Body of pancreas (tissue), 4 donors: ENCODE data around the gene CKS1B.

Experiments used
- CTCF ChIP-seq, 7 experiments: fragments of 450-650 bp in 4 of 7; fragments of 200-600 bp in 3 of 7; sonication (generic) in 3 of 7; IDR thresholded peaks; one replicate each; pipeline ENCODE4 v1.5.1; 2016 to 2019; ENCODE audit warnings: antibody characterized with exemption in 7 of 7
- POLR2A ChIP-seq, 3 donors: fragments of 450-650 bp; IDR thresholded peaks; one replicate each; pipeline ENCODE4 v1.6.1; 2016; ENCODE audit warnings: antibody characterized with exemption in 3 of 3, mild to moderate bottlenecking in 2 of 3

- TF ChIP-seq POLR2A (IDR thresholded peaks at IDR 0.05) (no peak), CTCF (IDR thresholded peaks at IDR 0.05) (no peak)
Observed at GRCh38 chr1:154996966-154997701, 22.7 kb downstream of the CKS1B start.
